Esophagus squamous epithelium (tissue), 4 donors: ENCODE results near the gene RAB27A.

Source experiments
- POLR2A ChIP-seq, 4 donors: fragments of 450-650 bp; IDR thresholded peaks; one replicate each; pipeline ENCODE4 v1.6.1; 2017; ENCODE audit warnings: antibody characterized with exemption in 4 of 4, mild to moderate bottlenecking in 4 of 4, moderate library complexity in 3 of 4
- TF ChIP-seq, protein P1 (sequence below), 6 experiments: fragments of 450-650 bp in 4 of 6; fragments of 200-600 bp in 2 of 6; sonication (generic) in 2 of 6; IDR thresholded peaks; one replicate each; pipeline ENCODE4 v1.5.1; 2016 to 2019; ENCODE audit warnings: antibody characterized with exemption in 6 of 6, mild to moderate bottlenecking in 4 of 6, moderate library complexity in 4 of 6

DNA sequence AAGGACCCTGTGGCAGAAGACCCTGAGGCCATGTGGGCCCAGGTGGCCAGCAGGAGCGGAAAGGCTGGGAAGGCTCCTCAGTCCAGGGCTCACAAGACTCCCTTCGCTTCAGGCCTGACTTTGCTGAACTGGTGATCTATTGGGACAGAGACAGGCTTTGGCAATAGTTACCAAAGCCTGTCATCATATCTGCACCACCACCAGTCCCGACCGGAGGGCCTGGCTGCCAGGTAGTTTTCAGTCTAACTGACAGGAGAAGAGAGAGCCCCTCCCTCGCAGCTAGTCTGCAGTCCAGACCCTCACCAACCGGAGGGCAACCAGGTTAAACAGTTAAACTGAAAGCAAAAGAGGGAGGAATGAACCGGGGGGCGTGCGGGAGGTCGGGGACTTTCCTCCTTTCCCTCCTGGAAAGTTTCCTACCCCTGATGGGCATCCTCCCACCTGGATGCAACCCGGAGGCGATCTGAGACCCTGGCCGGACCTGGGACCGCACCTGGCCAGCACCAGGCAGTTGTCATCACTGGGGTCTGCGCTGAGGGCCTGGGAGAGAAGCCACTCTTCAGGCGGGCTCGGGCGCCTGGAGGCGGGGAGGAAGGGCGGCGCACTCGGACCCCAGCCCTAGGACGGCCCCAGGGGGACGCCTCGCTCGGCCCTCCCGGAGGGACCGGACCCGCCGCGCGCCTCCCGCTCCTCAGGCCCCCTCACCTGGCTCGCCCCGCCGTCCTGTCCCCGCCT is 435 bp downstream of the RAB27A start:
- TF ChIP-seq, protein P1, sequence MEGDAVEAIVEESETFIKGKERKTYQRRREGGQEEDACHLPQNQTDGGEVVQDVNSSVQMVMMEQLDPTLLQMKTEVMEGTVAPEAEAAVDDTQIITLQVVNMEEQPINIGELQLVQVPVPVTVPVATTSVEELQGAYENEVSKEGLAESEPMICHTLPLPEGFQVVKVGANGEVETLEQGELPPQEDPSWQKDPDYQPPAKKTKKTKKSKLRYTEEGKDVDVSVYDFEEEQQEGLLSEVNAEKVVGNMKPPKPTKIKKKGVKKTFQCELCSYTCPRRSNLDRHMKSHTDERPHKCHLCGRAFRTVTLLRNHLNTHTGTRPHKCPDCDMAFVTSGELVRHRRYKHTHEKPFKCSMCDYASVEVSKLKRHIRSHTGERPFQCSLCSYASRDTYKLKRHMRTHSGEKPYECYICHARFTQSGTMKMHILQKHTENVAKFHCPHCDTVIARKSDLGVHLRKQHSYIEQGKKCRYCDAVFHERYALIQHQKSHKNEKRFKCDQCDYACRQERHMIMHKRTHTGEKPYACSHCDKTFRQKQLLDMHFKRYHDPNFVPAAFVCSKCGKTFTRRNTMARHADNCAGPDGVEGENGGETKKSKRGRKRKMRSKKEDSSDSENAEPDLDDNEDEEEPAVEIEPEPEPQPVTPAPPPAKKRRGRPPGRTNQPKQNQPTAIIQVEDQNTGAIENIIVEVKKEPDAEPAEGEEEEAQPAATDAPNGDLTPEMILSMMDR (IDR thresholded peaks at IDR 0.05), result no peak
- TF ChIP-seq POLR2A (IDR thresholded peaks at IDR 0.05), result peak in 1 of 4 donors; percentile 11
